Measurements from ENCODE around the gene ANGEL1. TPM values are rescaled to one million over a fixed set of nuclear protein-coding genes. Genes with fewer than 3 reads are reported as not detected.

The ANGEL1 gene
- total RNA-seq, 4 donors from 2014 or later: 5.7 to 15.3 (median 11.5) TPM

DNA sequence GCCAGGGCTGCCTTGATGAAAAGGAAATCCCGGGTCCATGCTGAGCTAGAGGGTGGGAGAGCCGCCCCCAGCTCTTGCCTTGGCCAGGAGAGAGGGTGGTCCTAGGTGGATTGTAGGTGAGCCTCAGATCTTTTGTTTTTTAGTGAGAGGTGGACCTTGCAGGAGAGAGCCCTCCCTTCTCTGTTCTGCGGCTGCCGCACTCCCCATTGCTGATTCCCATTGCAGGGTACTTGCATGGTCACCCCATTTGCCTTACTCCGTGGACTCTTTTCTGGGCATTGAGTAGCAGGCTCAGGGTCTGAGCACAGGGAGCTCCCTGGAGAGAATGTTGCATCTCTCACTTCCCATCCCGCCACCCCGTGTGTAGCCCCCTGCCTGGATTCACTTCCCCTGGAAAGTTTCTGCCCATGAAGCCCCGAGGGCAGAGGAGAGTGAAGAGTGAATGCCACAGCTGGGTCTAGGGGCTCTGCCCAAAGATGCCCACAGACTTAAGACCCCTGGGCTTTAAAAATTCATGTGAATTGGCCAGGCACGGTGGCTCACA, 41.2 kb downstream of the ANGEL1 start:
- 96 to 98% methylated on average over 9 of the region's 9 CpGs for WGBS, 2 donors
- intact Hi-C loops (cut with DNase I; ENCODE audit: low total_unique reads): no loop called here
- DNase-seq (ENCODE audit: low spot score in 2 of 2): peak; percentile 7 to 28
- no peak for TF ChIP-seq POLR2A (IDR thresholded peaks at IDR 0.05)
- TF ChIP-seq CTCF (IDR thresholded peaks at IDR 0.05): no peak
- no peak overlapping the region for H3K4me3 ChIP-seq (ENCODE audit: low read depth, poor library complexity, severe bottlenecking)

DNA sequence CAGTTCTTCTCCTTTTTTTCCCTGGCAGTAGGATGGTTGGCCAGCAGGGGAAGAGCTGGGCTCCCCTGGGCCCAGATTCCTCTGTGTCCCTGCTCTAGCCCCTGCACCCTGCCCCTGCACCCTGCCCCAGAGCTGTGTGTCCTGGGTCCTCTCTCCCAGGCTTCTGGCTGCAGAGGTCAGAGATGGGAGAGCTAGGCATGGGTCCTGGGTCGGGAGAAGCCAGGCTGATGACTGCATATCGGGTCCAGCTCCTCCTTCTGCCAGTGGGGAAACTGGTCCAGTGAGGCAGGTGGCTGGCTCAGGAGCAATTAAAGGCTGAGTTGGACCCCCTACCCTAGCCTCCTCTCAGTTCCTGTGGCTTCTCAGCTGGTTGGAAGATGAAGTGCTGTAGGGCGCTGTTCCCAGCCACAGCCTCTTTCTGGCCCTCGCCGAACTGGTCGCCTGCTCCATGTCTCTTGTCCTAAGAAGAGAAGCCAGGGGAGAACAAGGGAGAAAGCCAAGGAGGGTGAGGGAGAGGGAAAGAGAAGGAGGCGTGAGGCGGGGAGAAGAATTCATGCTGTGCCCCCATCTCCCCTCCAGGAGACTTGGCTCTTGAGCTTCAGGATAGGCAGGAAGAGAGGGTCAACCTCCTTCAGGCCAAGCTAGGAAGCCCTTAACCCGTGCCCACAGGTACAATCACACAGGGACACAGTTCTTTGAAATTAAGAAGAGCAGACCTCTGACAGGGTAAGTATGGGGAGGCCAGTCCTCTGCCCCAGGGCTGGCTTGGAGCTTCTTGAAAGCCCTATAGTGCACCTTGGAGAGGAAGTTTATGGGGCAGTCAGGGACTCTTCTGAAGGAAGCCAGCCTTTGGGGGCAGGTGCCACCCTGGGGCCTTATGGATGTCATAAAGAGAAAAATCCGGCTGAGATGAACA, 41.9 kb downstream of the ANGEL1 start:
- TF ChIP-seq CTCF (IDR thresholded peaks at IDR 0.05): no peak
- no peak for TF ChIP-seq POLR2A (IDR thresholded peaks at IDR 0.05)
- 77 to 81% methylated on average over 10 of the region's 10 CpGs for WGBS, 2 donors
- no peak overlapping the region for H3K4me3 ChIP-seq (ENCODE audit: low read depth, poor library complexity, severe bottlenecking)
- DNase-seq (ENCODE audit: low spot score in 2 of 2): peak; percentile 7 to 72
- intact Hi-C loops (cut with DNase I; ENCODE audit: low total_unique reads): no loop called here

DNA sequence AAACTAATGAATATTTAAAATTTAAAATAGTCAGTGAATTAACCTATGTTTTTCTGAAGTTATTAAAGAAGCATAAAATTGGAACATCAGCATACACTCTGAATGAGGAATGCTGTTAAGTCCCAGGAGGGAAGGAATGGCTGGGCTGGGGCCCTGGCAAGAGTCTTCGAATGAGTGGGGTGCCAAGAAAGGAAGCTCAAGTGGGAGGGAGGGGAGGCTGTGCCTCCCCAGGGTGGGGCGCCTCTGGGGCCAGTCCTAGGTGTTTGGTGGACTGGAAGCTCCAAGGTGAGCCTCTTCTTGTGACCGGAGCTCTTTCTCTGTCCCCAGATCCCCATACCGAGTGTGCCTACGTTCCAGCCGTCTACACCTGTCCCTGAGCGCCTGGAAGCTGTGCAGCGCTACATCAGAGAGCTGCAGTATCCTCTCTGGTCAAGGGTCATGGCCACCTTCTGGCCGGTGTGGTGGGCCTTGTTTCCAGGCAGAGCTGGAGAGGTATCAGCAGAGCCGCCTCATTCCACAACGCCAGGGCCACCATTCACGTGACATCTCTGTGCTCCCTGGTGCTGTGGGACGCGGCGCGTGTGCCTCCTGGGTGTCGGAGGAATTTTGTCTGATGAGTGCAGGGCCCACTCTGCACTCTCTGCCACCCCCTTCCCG, 42.9 kb downstream of the ANGEL1 start:
- DNase-seq (ENCODE audit: low spot score in 2 of 2): no peak

DNA sequence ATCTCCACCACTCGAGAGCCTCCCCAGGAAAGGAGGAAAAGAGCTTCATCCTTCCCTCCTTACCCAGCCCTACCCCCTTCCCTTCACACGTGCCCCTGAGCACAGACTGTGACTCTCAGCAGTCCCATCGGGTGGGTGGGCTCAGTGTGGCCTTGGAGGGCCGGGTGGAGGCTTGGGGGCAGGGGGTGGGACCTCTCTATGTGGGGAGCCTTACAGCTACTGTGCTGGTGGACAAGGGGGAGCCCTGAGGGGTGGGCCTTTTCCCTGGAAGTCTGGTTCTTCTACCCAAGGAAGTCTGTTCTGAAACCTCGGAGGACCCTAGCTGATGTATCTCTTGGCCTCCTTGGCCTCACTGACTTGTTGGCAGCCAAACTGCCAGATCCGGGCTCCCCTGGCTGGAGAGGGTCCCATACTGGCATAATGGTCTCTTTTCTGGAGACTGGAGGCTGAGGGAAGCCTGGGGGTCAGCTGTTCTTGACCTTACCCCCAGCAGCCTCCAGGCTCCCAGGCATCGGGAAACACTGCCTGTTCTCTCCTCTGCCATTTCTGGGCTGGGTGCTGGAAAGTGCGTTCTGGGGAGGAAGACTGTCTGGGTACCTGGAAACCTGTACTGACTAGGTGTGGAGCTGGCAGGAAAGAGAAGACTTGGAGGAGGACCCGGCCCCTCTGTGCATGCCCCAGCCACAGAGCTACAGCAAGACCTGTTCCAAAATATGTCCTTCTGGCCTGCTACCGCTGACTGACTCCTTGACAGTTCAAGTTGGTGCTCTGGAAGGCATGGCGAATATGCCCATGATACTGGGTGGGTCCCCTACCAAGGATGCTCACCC, 43.8 kb downstream of the ANGEL1 start:
- H3K4me3 ChIP-seq (ENCODE audit: low read depth, poor library complexity, severe bottlenecking): no peak overlapping the region
- WGBS, 2 donors: 68% methylated on average over 10 to 11 of the region's 11 CpGs
- DNase-seq (ENCODE audit: low spot score in 2 of 2): no peak
- no peak for TF ChIP-seq CTCF (IDR thresholded peaks at IDR 0.05)
- no peak for TF ChIP-seq POLR2A (IDR thresholded peaks at IDR 0.05)
- intact Hi-C loops (cut with DNase I; ENCODE audit: low total_unique reads): no loop called here

More for the DNA sequence above, 42.9 kb downstream of the ANGEL1 start:
- WGBS, 2 donors: 86 to 95% methylated on average over 18 of the region's 18 CpGs
- no peak overlapping the region for H3K4me3 ChIP-seq (ENCODE audit: low read depth, poor library complexity, severe bottlenecking)
- intact Hi-C loops (cut with DNase I; ENCODE audit: low total_unique reads): no loop called here
- TF ChIP-seq CTCF (IDR thresholded peaks at IDR 0.05) (no peak), POLR2A (IDR thresholded peaks at IDR 0.05) (no peak)

All from lower leg skin (tissue), 4 donors.